B cell (primary cell): ENCODE data around the gene ZC3H11A. TPM values are rescaled to one million over a fixed set of nuclear protein-coding genes. Genes with fewer than 3 reads are reported as not detected.
"Not testable (repeated sequence)": the region's sequence is repeated elsewhere in the genome, so short reads cannot be mapped to it uniquely, and the experiment has no call there.

Experiments used
- ATAC-seq: fragments of 200-7000 bp; cut with Tn5 transposase; one replicate; pipeline ENCODE4 v1.10.0; 2021; ENCODE audit warnings: low read depth, mild to moderate bottlenecking, moderate number of reproducible peaks, moderate library complexity
- CTCF ChIA-PET: fragments of 350-600 bp; sonication (Branson Sonifier 250); formaldehyde crosslinking; loops from one replicate; lab custom pipeline; 2021; ENCODE audit warnings: antibody characterized with exemption, inconsistent platforms; lab: Charles Lee
- POLR2A ChIA-PET: fragments of 350-600 bp; sonication (Branson Sonifier 250); formaldehyde crosslinking; loops from one replicate; lab custom pipeline; 2021; ENCODE audit warnings: antibody characterized with exemption; lab: Charles Lee
- DNase-seq: peaks from one replicate; pipeline ENCODE4 v3.0.0; 2013
- H2AFZ ChIP-seq: 2 replicates; pipeline ENCODE4 v1.6.1; 2012; ENCODE audit warnings: mild to moderate bottlenecking, low read depth, low read length; ENCODE audit not compliant: insufficient read depth, poor library complexity, severe bottlenecking
- H3K27ac ChIP-seq, 2 donors: 1 replicate in 1 of 2; 2 replicates in 1 of 2; pipeline ENCODE4 v1.5.1; 2012 to 2013; ENCODE audit warnings: low read length in 2 of 2, mild to moderate bottlenecking in 2 of 2, moderate library complexity in 1 of 2
- H3K27me3 ChIP-seq, 4 experiments: fragments of 200-600 bp in 1 of 4; sonication (generic) in 1 of 4; replicated peaks in 1 of 4; 1 replicate in 2 of 4; 2 replicates in 2 of 4; pipeline versions ENCODE4 v1.6.1 to v1.7.0; 2013 to 2016; ENCODE audit warnings: low read length in 3 of 4, mild to moderate bottlenecking in 2 of 4, mixed read lengths in 1 of 4, moderate library complexity in 1 of 4; ENCODE audit not compliant: insufficient read depth in 4 of 4, control insufficient read depth in 3 of 4; ENCODE audit errors: control extremely low read depth in 1 of 4
- H3K36me3 ChIP-seq, 2 experiments: replicated peaks in 1 of 2; 1 replicate in 1 of 2; 2 replicates in 1 of 2; pipeline versions ENCODE4 v1.6.1 to v1.7.1; 2013; ENCODE audit warnings: low read length in 1 of 2; ENCODE audit not compliant: insufficient read depth in 2 of 2, control insufficient read depth in 1 of 2; ENCODE audit errors: control extremely low read depth in 1 of 2, extremely low read depth in 1 of 2
- H3K4me1 ChIP-seq, 2 donors: fragments of 200-600 bp in 1 of 2; sonication (generic) in 1 of 2; 1 replicate in 1 of 2; 2 replicates in 1 of 2; pipeline versions ENCODE4 v1.5.1 to v1.6.1; 2013 to 2017; ENCODE audit warnings: low read length in 2 of 2; ENCODE audit not compliant: control insufficient read depth in 2 of 2, insufficient read depth in 2 of 2
- H3K4me2 ChIP-seq: replicated peaks from 2 replicates; pipeline ENCODE3; 2012; ENCODE audit warnings: mild to moderate bottlenecking, low read depth, low read length; ENCODE audit not compliant: poor library complexity, severe bottlenecking
- H3K4me3 ChIP-seq, 5 experiments: fragments of 200-600 bp in 1 of 5; sonication (generic) in 1 of 5; 1 replicate in 3 of 5; 2 replicates in 2 of 5; pipeline versions ENCODE4 v1.5.1 to v1.7.0; 2011 to 2016; ENCODE audit warnings: low read length in 4 of 5, mild to moderate bottlenecking in 4 of 5, low read depth in 2 of 5, control low read depth in 1 of 5, moderate library complexity in 1 of 5; ENCODE audit not compliant: insufficient read depth in 1 of 5; ENCODE audit errors: control extremely low read depth in 1 of 5, extremely low read depth in 1 of 5
- H3K79me2 ChIP-seq: fragments of 200-600 bp; sonication (generic); one replicate; pipeline ENCODE4 v1.6.0; 2016; ENCODE audit warnings: low read length; ENCODE audit not compliant: control insufficient read depth, insufficient read depth
- H3K9ac ChIP-seq: fragments of 200-600 bp; sonication (generic); 2 replicates; pipeline ENCODE4 v1.6.1; 2017; ENCODE audit warnings: mild to moderate bottlenecking, low read length, moderate library complexity
- H3K9me3 ChIP-seq, 3 donors: one replicate each; pipeline versions ENCODE4 v1.6.1 to v1.7.1; 2013; ENCODE audit warnings: low read length in 2 of 3; ENCODE audit not compliant: control insufficient read depth in 2 of 3, insufficient read depth in 1 of 3; ENCODE audit errors: control extremely low read depth in 1 of 3
- H4K20me1 ChIP-seq: 2 replicates; pipeline ENCODE4 v1.6.0; 2012; ENCODE audit warnings: mild to moderate bottlenecking, low read length; ENCODE audit not compliant: insufficient read depth, control insufficient read depth, poor library complexity, severe bottlenecking
- H3K27ac Mint-ChIP-seq: one replicate; pipeline ENCODE4 v1.8.0; 2021; ENCODE audit warnings: mixed read lengths
- H3K27me3 Mint-ChIP-seq: one replicate; pipeline ENCODE4 v1.8.0; 2021; ENCODE audit warnings: mixed read lengths
- H3K4me1 Mint-ChIP-seq: one replicate; pipeline ENCODE4 v1.8.0; 2021; ENCODE audit warnings: mixed read lengths
- H3K4me3 Mint-ChIP-seq: one replicate; pipeline ENCODE4 v1.8.0; 2021; ENCODE audit warnings: mixed read lengths
- H3K9me3 Mint-ChIP-seq: one replicate; pipeline ENCODE4 v1.8.0; 2022; ENCODE audit warnings: mixed read lengths; ENCODE audit not compliant: insufficient read depth
- EZH2 ChIP-seq: IDR thresholded peaks from 2 replicates; pipeline ENCODE4 v1.6.1; 2012; ENCODE audit warnings: borderline replicate concordance, low read depth, mild to moderate bottlenecking, moderate library complexity, low read length; ENCODE audit not compliant: insufficient read depth, poor library complexity, severe bottlenecking
- WGBS: methylation state at CpG from one replicate; pipeline ENCODE4 v1.1.5; 2013; ENCODE audit warnings: missing lambda C conversion rate; ENCODE audit not compliant: insufficient coverage; 5-methylcytosine and 5-hydroxymethylcytosine counted together
- intact Hi-C: fragments of 100-400 bp; cut with micrococcal nuclease; formaldehyde crosslinking; loops from one replicate; pipeline ENCODE4 v1.10.0; 2022
- polyA plus RNA-seq: library from polyadenylated mRNA; depleted of rRNA; stranded (reverse); fragments of >200 nt; gene quantifications from 2 replicates; pipeline ENCODE4 v1.2.3, GENCODE V29; 2012
- total RNA-seq, 2 donors: library from RNA; stranded (reverse); fragments of 120-200 nt in 1 of 2; gene quantifications; 1 replicate in 1 of 2; 2 replicates in 1 of 2; pipeline versions ENCODE4 v1.2.3 to v1.2.4, GENCODE V29; 2013 to 2022
- TF ChIP-seq, protein P1 (sequence below): fragments of 200-600 bp; IDR thresholded peaks from one replicate; pipeline ENCODE4 v1.8.0; 2022; ENCODE audit warnings: antibody characterized with exemption, mild to moderate bottlenecking

Gene ZC3H11A
- total and polyA plus RNA-seq, 2 donors (not counting 1 experiment from before 2014, with no cell fraction given): 72.1 to 130 TPM

DNA sequence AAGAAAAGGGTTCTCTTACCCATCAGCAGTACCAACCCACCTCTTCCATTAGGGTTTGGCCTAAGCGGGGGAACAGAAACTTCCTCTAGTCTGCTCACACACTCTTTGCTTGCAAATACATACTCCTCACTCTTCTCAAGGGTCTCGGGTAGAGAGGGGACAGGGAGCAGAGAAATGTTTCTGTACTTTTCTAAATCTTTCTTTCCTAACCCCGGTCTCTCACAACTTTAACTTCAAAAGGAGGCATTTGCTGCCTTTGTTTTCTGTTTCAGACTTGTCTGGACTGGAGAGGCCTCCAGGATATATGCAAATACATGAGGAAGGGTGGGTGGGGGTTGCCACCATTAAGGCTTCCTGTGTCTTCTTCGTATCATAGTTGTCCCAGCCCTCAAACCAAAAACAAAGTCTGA lies 41.0 kb upstream of the ZC3H11A start:
- H3K9ac ChIP-seq: peak overlapping the region; percentile 17
- peak overlapping the region; percentile 67 for H2AFZ ChIP-seq
- H3K4me2 ChIP-seq: peak overlapping the region; percentile 69
- Mint-ChIP-seq H3K27ac (peak overlapping the region; percentile 96), H3K9me3 (no peaks in the 10 kb centered on the region), H3K27me3 (no peaks in the 10 kb centered on the region), H3K4me1 (peaks cover 41% of the 10 kb centered on the region), H3K4me3 (peak overlapping the region; percentile 67)
- 0% methylated on average over 1 of the region's 4 CpGs for WGBS
- no peaks in the 10 kb centered on the region for H3K9me3 ChIP-seq
- DNase-seq (peak; percentile 76), ATAC-seq (peak; percentile 68)
- H4K20me1 ChIP-seq: no peaks in the 10 kb centered on the region
- peak overlapping the region; percentile 85 for H3K27ac ChIP-seq
- ChIA-PET POLR2A (interaction anchor here (1.9 kb wide), 1 partner anchor 11 kb away, joined by 14 read pairs; the partner anchor contains the start of gene LAX1), CTCF (interaction anchor here (1.1 to 1.8 kb wide), 5 partner anchors 10 to 34 kb away, joined by 3 to 10 read pairs (median 4); no protein-coding TSS in a partner anchor)
- no peaks in the 10 kb centered on the region for H3K79me2 ChIP-seq
- H3K27me3 ChIP-seq: no peaks in the 10 kb centered on the region
- no peaks in the 10 kb centered on the region for H3K36me3 ChIP-seq
- no peak for TF ChIP-seq EZH2
- TF ChIP-seq, protein P1, sequence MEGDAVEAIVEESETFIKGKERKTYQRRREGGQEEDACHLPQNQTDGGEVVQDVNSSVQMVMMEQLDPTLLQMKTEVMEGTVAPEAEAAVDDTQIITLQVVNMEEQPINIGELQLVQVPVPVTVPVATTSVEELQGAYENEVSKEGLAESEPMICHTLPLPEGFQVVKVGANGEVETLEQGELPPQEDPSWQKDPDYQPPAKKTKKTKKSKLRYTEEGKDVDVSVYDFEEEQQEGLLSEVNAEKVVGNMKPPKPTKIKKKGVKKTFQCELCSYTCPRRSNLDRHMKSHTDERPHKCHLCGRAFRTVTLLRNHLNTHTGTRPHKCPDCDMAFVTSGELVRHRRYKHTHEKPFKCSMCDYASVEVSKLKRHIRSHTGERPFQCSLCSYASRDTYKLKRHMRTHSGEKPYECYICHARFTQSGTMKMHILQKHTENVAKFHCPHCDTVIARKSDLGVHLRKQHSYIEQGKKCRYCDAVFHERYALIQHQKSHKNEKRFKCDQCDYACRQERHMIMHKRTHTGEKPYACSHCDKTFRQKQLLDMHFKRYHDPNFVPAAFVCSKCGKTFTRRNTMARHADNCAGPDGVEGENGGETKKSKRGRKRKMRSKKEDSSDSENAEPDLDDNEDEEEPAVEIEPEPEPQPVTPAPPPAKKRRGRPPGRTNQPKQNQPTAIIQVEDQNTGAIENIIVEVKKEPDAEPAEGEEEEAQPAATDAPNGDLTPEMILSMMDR: no peak
- peak overlapping the region in 4 of 5 experiments; percentile 0 to 33 (median 20) for H3K4me3 ChIP-seq
- peaks cover 35 to 41% of the 10 kb centered on the region in 2 donors for H3K4me1 ChIP-seq
- intact Hi-C loops: loop anchor here (1.0 to 5.0 kb wide), 2 partner anchors 11 to 127 kb away; partner anchors contain the start of genes ATP2B4 and LAX1

DNA sequence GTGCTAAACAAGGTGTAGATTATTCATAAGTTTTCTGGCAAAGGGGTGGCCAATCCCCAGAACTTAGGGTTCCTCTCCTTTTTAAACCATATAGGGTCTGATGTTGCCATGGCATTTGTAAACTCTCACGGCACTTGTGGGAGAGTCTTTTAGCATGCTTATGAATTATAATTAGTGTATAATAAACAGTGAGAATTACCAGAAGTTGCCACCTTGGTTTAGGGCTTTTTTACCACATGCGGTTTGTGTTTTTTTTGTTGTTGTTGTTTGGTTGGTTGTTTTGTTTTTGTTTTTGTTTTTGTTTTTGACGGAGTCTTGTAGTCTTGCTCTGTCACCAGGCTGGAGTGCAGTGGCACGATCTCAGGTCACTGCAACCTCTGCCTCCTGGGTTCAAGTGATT lies 39.4 kb upstream of the ZC3H11A start:
- Histone ChIP-seq H2AFZ (peak overlapping the region; percentile 17), H3K36me3 (no peaks in the 10 kb centered on the region), H3K4me2 (peak overlapping the region; percentile 20), H3K9ac (no peak overlapping the region), H3K27ac (peak overlapping the region in 1 of 2 donors; percentile 85), H4K20me1 (no peaks in the 10 kb centered on the region), H3K4me1 (peaks cover 35 to 41% of the 10 kb centered on the region in 2 donors), H3K4me3 (no peak overlapping the region), H3K9me3 (no peaks in the 10 kb centered on the region), H3K79me2 (no peaks in the 10 kb centered on the region), H3K27me3 (no peaks in the 10 kb centered on the region)
- no peak for ATAC-seq
- Mint-ChIP-seq H3K4me1 (peaks cover 41% of the 10 kb centered on the region), H3K27ac (peak overlapping the region; percentile 76), H3K4me3 (no peak overlapping the region), H3K9me3 (no peaks in the 10 kb centered on the region), H3K27me3 (no peaks in the 10 kb centered on the region)
- ChIA-PET CTCF (interaction anchor here (1.7 to 1.8 kb wide), 2 partner anchors 8 to 36 kb away, joined by 4 to 10 read pairs; no protein-coding TSS in a partner anchor), POLR2A (interaction anchor here (1.2 kb wide), 1 partner anchor 9 kb away, joined by 4 read pairs; the partner anchor contains the start of gene LAX1)
- TF ChIP-seq, protein P1: no peak
- no peak for TF ChIP-seq EZH2
- DNase-seq: no peak
- 88% methylated on average over 3 of the region's 4 CpGs for whole genome bisulfite sequencing
- intact Hi-C loops: no loop called here

DNA sequence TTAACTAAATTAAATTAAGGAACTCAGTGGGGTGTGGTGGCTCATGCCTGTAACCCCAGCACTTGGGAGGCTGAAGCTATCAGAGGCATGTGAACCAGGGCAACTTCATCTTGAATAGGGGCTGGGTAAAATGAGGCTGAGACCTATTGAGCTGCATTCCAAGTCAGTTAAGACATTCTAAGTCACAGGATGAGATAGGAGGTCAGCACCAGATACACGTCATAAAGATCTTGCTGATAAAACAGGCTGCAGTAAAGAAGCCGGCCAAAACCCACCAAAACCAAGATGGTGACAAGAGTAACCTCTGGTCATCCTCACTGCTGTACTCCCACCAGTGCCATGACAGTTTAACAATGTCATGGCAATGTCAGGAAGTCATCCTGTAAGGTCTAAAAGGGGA lies 36.7 kb upstream of the ZC3H11A start:
- H3K4me1 Mint-ChIP-seq: peaks cover 33% of the 10 kb centered on the region
- ATAC-seq, H3K4me3 Mint-ChIP-seq, POLR2A ChIA-PET, H3K36me3 ChIP-seq, H3K9me3 Mint-ChIP-seq, intact Hi-C loops, H4K20me1 ChIP-seq, DNase-seq, H3K27me3 ChIP-seq, H3K27ac Mint-ChIP-seq, H3K9ac ChIP-seq, H3K9me3 ChIP-seq, H3K27ac ChIP-seq, CTCF ChIA-PET, H3K4me2 ChIP-seq, H2AFZ ChIP-seq, H3K27me3 Mint-ChIP-seq, H3K4me3 ChIP-seq: not testable (repeated sequence)
- Histone ChIP-seq H3K4me1 (peaks cover 24 to 38% of the 10 kb centered on the region in 2 donors), H3K79me2 (peaks cover 11% of the 10 kb centered on the region)
- 80% methylated on average over 1 of the region's 2 CpGs for WGBS
